ENCODE results near the gene CISD2.
"Not testable (repeated sequence)": the region's sequence is repeated elsewhere in the genome, so short reads cannot be mapped to it uniquely, and the experiment has no call there.

Gene CISD2

DNA sequence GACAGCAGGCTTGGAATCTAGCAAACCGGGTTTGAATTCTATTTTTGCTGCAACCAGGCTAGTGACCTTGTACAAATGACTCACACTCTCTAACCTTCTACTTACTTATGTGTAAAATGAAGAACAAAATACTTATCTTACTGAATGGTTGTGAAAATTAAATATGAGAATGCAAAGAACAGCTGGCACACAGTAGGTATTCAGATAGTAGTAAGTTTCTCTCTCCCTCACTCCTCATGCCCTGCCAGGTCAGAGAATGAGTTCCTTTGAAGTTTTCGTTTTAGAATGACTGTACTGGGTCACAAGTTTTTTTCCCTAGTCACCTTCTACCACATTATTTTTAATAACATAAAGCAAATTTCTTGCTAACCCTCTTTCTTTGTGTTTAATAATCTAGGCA is 33.0 kb downstream of the CISD2 start:
- TF ChIP-seq JUND (IDR thresholded peaks at IDR 0.05; ENCODE audit: low read depth), result no peak
- in situ Hi-C loops (cut with HindIII; ENCODE audit: low pct_unique_long_range_greater_than_20kb, low sequenced_read_pairs), result no loop called here
- no peak for DNase-seq (ENCODE audit: low read depth in 1 of 2, low spot score in 1 of 2)

GRCh38 chr4:102918859-102919258 is 50.1 kb downstream of the CISD2 start:
- no peak for TF ChIP-seq JUND (IDR thresholded peaks at IDR 0.05; ENCODE audit: low read depth)
- in situ Hi-C loops (cut with HindIII; ENCODE audit: low pct_unique_long_range_greater_than_20kb, low sequenced_read_pairs), result no loop called here
- DNase-seq (ENCODE audit: low read depth in 1 of 2, low spot score in 1 of 2), result no peak

DNA sequence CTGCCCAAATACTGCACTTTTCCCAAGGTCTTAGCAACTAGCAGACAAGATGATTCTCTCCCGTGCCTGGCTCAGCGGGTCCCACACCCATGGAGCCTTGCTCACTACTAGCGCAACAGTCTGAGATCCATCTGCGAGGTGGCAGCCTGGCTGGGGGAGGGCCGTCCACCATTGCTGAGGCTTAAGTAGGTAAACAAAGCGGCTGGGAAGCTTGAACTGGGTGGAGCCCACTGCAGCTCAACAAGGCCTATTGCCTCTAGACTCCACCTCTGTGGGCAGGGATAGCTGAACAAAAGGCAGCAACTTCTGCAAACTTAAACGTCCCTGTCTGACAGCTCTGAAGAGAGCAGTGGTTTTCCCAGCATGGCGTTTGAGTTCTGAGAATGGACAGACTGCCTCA is 50.9 kb downstream of the CISD2 start:
- in situ Hi-C loops (cut with HindIII; ENCODE audit: low pct_unique_long_range_greater_than_20kb, low sequenced_read_pairs), result not testable (repeated sequence)

GRCh38 chr4:102935716-102936115 is 66.9 kb downstream of the CISD2 start:
- in situ Hi-C loops (cut with HindIII; ENCODE audit: low pct_unique_long_range_greater_than_20kb, low sequenced_read_pairs), result no loop called here
- no peak for DNase-seq (ENCODE audit: low read depth in 1 of 2, low spot score in 1 of 2)
- no peak for TF ChIP-seq JUND (IDR thresholded peaks at IDR 0.05; ENCODE audit: low read depth)

More for the DNA sequence above, 50.9 kb downstream of the CISD2 start:
- not testable (repeated sequence) for DNase-seq (ENCODE audit: low read depth in 1 of 2, low spot score in 1 of 2)

- in situ Hi-C loops (cut with HindIII; ENCODE audit: low pct_unique_long_range_greater_than_20kb, low sequenced_read_pairs); DNase-seq (ENCODE audit: low read depth in 1 of 2, low spot score in 1 of 2): not testable (repeated sequence)
Measured at GRCh38 chr4:102938063-102938462, 69.3 kb downstream of the CISD2 start.
